GM12873 (cell line): ENCODE data around the gene TNNT2.

ENCODE experiments used
- TF ChIP-seq, protein P1 (sequence below): IDR thresholded peaks from 2 replicates; pipeline ENCODE4 v1.5.1; 2012; ENCODE audit warnings: low read depth, mild to moderate bottlenecking, moderate library complexity, low read length, control low read depth; ENCODE audit not compliant: insufficient read depth; ENCODE audit errors: missing control alignments

Gene TNNT2

DNA sequence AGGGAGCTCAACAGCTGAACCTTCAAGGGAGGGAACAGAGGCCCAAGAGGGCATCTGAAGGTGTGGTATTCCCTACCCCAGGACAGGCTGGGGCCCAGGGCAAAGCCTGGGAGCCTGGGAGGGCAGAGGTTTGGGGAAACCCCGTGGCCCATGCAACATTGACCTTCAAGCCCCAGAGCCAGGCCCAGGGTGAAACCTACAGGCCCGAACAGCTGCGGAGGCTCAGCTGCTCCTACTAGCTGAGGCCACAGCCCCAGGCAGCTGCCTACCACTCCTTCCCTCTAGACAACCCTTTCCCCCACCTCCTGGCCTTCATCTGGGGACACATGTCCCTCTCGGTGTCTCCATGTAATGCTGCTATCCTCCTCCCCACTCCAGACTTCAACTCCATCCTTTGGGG is 18.5 kb upstream of the TNNT2 start:
- TF ChIP-seq, protein P1, sequence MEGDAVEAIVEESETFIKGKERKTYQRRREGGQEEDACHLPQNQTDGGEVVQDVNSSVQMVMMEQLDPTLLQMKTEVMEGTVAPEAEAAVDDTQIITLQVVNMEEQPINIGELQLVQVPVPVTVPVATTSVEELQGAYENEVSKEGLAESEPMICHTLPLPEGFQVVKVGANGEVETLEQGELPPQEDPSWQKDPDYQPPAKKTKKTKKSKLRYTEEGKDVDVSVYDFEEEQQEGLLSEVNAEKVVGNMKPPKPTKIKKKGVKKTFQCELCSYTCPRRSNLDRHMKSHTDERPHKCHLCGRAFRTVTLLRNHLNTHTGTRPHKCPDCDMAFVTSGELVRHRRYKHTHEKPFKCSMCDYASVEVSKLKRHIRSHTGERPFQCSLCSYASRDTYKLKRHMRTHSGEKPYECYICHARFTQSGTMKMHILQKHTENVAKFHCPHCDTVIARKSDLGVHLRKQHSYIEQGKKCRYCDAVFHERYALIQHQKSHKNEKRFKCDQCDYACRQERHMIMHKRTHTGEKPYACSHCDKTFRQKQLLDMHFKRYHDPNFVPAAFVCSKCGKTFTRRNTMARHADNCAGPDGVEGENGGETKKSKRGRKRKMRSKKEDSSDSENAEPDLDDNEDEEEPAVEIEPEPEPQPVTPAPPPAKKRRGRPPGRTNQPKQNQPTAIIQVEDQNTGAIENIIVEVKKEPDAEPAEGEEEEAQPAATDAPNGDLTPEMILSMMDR = no peak

- TF ChIP-seq, protein P1 = no peak
Observed at GRCh38 chr1:201394591-201394990, 17.1 kb upstream of the TNNT2 start.

GRCh38 chr1:201393076-201393475 is 15.6 kb upstream of the TNNT2 start:
- TF ChIP-seq, protein P1 = no peak

DNA sequence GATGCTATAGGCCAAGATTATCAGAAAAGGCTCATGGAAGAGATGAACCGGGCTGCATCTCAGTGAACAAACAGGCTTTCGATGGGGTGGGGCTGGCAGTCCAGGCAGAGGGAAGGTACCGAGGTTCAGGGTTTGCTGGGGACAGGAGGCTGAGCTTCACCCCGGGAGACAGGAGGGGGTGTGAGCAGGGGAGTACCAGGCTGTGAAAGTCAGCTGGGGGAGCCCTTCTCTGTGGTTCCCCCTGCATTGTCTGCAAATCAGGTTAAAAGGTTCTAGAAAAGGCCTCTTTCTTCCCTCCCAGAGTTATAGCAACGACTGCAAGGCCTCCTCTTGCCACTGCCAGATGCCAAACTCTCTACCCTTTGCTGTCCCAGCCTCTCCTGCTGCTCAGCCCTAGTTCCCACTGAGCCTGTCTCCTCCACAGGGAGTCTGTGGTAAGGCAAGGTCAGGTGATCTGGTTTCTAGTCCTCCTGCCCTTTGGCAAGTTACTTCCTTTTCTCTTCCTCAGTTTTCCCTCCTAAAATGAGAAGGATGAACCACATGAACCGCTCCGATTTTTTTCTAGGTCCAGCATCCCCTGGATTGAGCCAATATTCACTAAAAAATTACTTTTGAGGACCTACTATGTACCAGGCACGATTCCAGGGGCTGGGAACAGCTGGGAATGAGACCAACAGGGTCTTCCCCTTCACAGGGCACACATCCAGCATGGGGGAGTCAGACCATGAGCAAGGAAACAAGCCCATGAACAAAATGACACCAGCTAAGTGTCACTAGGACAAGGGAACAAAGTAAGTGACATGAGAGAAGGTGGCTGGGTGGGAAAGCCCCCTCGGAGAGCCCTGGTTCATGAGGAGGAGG is 14.4 kb upstream of the TNNT2 start:
- TF ChIP-seq, protein P1 = no peak

- TF ChIP-seq, protein P1 = no peak
Observed at GRCh38 chr1:201391225-201391624, 13.7 kb upstream of the TNNT2 start.

DNA sequence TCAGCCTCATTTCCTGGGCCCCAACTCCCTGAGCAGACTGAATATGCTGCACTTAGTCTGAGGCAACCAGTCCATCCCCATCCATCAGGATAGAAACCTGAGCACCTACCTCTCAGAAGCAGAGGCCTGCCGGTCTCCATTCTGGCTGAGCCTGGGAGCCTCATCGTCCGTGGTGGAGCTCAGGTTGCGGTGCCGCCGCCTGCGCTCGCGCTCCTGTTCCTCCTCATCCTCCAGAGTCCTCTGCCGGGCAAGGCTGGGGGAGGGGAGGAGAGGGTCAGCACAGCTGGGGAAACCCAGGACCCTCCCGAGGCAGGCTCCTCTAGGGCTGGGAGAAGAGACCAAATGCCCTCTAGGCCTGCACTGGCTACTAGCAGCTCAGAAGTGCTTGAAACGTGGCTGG is 11.6 kb upstream of the TNNT2 start:
- TF ChIP-seq, protein P1 = no peak

GRCh38 chr1:201386208-201386607 is 8.7 kb upstream of the TNNT2 start:
- TF ChIP-seq, protein P1 = no peak
